Activated CD4-positive, alpha-beta memory T cell treated with anti-CD3 and anti-CD28 coated beads, Interleukin-2, amount 10 ng/mL, durations not matched to agents 7 days and 5 days (primary cell): ENCODE results near the gene CBX5. TPM values are rescaled to one million over a fixed set of nuclear protein-coding genes. Genes with fewer than 3 reads are reported as not detected.
"Not testable (repeated sequence)": the region's sequence is repeated elsewhere in the genome, so short reads cannot be mapped to it uniquely, and the experiment has no call there.

ENCODE experiments used
- CTCF ChIA-PET: fragments of 350-600 bp; sonication (Branson Sonifier 250); formaldehyde crosslinking; loops from one replicate; lab custom pipeline; 2021; ENCODE audit warnings: antibody characterized with exemption, inconsistent platforms; lab: Charles Lee
- POLR2A ChIA-PET: fragments of 350-600 bp; sonication (Branson Sonifier 250); formaldehyde crosslinking; loops from one replicate; lab custom pipeline; 2021; ENCODE audit warnings: antibody characterized with exemption; lab: Charles Lee
- DNase-seq: peaks from one replicate; pipeline ENCODE4 v3.0.0-alpha.2; 2020
- H3K27ac Mint-ChIP-seq: one replicate; pipeline ENCODE4 v1.8.0; 2021; ENCODE audit warnings: mild to moderate bottlenecking, mixed read lengths
- H3K27me3 Mint-ChIP-seq: one replicate; pipeline ENCODE4 v1.8.0; 2021; ENCODE audit warnings: mixed read lengths
- H3K36me3 Mint-ChIP-seq: one replicate; pipeline ENCODE4 v1.8.0; 2021; ENCODE audit warnings: low read depth, mixed read lengths
- H3K4me1 Mint-ChIP-seq: one replicate; pipeline ENCODE4 v1.8.0; 2021; ENCODE audit warnings: mixed read lengths
- H3K4me3 Mint-ChIP-seq: one replicate; pipeline ENCODE4 v1.8.0; 2021; ENCODE audit warnings: mild to moderate bottlenecking, mixed read lengths
- H3K9me3 Mint-ChIP-seq: one replicate; pipeline ENCODE4 v1.8.0; 2021; ENCODE audit warnings: mixed read lengths
- total RNA-seq, 2 experiments: library from RNA; stranded (reverse); gene quantifications; one replicate each; pipeline ENCODE4 v1.2.3, GENCODE V29; 2021

CBX5 gene
- total RNA-seq: 100 to 1,000 TPM; 103 to 106 TPM

GRCh38 chr12:54279632-54280467 is at the start of gene CBX5:
Gene CBX5 (minus strand): TSS chr12:54280122. CDS start chr12:54257650, 22,472 bp downstream.
- Mint-ChIP-seq H3K27ac (no peak within 1 kb of the TSS), H3K4me1 (peaks cover 61% of the 10 kb centered on the region), H3K36me3 (peaks cover 10% of the 10 kb centered on the region), H3K27me3 (no peaks in the 10 kb centered on the region), H3K4me3 (no peak within 1 kb of the TSS), H3K9me3 (no peaks in the 10 kb centered on the region)
- ChIA-PET POLR2A (interaction anchor here (0.5 to 5.6 kb wide), 38 partner anchors 8 to 935 kb away, joined by 3 to 63 read pairs (median 5); partner anchors contain the start of genes COPZ1, HOXC9, ITGA5 and NCKAP1L), CTCF (interaction anchor here (0.5 to 2.9 kb wide), 11 partner anchors 14 to 602 kb away, joined by 3 to 19 read pairs (median 8); partner anchors contain the start of gene COPZ1)
- DNase-seq: peak; percentile 100

- no peaks in the 10 kb centered on the region for H3K9me3 Mint-ChIP-seq
- no peaks in the 10 kb centered on the region for H3K27me3 Mint-ChIP-seq
- no peak for DNase-seq
- peak overlapping the region; percentile 55 for H3K27ac Mint-ChIP-seq
- ChIA-PET CTCF (interaction anchor here (0.8 to 5.1 kb wide), 6 partner anchors 7 to 71 kb away, joined by 3 to 105 read pairs (median 6); no protein-coding TSS in a partner anchor), POLR2A (interaction anchor here (0.7 to 2.5 kb wide), 4 partner anchors 30 to 51 kb away, joined by 3 to 7 read pairs (median 4); no protein-coding TSS in a partner anchor)
- peaks cover 71% of the 10 kb centered on the region for H3K4me1 Mint-ChIP-seq
- peaks cover 17% of the 10 kb centered on the region for H3K36me3 Mint-ChIP-seq
- no peak overlapping the region for H3K4me3 Mint-ChIP-seq
Measured at GRCh38 chr12:54328595-54329337, 48.8 kb upstream of the CBX5 start.

DNA sequence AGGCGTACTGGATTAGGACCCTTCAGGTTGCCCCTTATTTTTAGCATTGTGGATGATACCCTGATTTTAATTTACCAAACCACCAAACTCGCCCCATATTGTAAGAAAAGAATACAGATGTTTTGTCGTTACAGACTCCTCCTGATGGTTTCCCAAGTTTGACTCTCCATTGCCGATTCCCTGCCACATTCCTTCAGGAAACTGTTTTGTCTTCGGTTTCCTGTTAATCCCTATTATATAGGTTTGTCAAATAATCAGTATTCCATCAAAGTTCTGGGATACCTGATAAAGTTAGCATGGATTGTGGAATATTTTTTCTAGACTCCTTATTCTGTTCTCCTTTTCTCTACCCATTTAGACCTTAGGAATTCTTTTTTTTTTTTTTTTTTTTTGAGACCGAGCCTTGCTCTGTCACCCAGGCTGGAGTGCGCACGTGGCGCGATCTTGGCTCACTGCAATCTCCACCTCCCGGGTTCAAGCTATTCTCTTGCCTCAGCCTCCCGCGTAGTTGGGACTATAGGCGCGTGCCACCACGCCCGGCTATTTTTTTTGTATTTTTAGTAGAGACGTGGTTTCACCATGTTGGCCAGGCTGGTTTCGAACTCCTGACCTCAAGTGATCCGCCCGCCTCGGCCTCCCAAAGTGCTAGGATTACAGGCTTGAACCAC is 45.7 kb upstream of the CBX5 start:
- ChIA-PET POLR2A (interaction anchor here (0.8 to 2.7 kb wide), 14 partner anchors 8 to 108 kb away, joined by 3 to 28 read pairs (median 6); partner anchors contain the start of genes CBX5 and HNRNPA1), CTCF (interaction anchor here (0.6 to 5.3 kb wide), 49 partner anchors 10 to 1648 kb away, joined by 3 to 105 read pairs (median 4); partner anchors contain the start of genes CBX5, HNRNPA1, NCKAP1L and NFE2)
- Mint-ChIP-seq H3K36me3 (peaks cover 17% of the 10 kb centered on the region), H3K4me1 (peaks cover 52% of the 10 kb centered on the region), H3K27ac (peak overlapping the region; percentile 91), H3K4me3 (peak overlapping the region; percentile 92)
- H3K9me3 Mint-ChIP-seq, H3K27me3 Mint-ChIP-seq, DNase-seq: not testable (repeated sequence)

DNA sequence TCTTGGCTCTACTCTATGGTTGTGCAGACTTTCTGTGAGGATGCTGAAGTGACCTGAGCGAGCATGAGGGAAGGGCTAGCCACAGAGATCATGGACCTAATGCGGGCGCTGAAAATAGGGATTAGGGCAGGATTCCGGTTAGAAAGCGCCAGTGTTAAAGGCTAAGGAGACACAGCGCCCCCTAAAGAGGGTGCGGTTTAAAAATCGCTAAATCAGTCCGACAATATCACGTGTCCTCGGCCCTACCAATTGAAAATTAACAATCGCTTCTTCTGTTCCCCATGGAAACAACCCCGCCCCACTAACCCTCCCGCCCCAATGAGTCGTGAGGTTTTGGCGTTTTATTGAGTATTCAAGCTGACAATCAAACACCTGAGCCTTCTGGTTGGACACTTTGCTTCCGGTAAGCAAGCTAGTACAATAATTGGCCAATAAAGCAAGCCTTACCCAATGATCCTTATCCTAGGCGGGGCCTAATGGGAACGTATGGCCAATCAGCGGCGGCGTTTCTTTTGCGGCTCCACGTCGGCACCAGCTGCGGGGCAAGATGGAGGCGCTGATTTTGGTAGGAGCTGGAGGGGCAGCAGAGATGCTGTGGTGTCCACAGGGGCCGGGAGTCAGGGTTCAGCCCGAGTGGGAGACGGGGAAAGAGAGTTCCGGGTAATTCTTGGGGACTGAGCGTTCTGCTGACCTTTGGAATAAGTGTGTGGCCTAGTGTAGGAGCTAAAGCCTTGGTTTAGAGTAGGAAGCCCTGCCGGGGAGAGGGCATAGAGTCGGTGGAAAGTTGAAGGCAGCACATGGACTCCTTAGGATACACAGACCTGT is 44.9 kb upstream of the CBX5 start, which contains the start of gene COPZ1:
Gene COPZ1, plus strand, starts transcription at position 515 of the 825 bp plus-strand sequence. Its CDS starts 33 bp downstream, at position 548.
- Mint-ChIP-seq H3K9me3 (no peaks in the 10 kb centered on the region), H3K4me3 (peak within 1 kb of the TSS; percentile 92), H3K4me1 (peaks cover 45% of the 10 kb centered on the region), H3K27ac (peak within 1 kb of the TSS; percentile 91), H3K27me3 (no peaks in the 10 kb centered on the region), H3K36me3 (peaks cover 15% of the 10 kb centered on the region)
- ChIA-PET POLR2A (interaction anchor here (0.8 to 2.7 kb wide), 15 partner anchors 9 to 108 kb away, joined by 3 to 28 read pairs (median 4); partner anchors contain the start of genes CBX5 and HNRNPA1), CTCF (interaction anchor here (0.6 to 5.3 kb wide), 51 partner anchors 11 to 1649 kb away, joined by 3 to 105 read pairs (median 4); partner anchors contain the start of genes CBX5, HNRNPA1, NCKAP1L and NFE2)
- peak; percentile 96 for DNase-seq

DNA sequence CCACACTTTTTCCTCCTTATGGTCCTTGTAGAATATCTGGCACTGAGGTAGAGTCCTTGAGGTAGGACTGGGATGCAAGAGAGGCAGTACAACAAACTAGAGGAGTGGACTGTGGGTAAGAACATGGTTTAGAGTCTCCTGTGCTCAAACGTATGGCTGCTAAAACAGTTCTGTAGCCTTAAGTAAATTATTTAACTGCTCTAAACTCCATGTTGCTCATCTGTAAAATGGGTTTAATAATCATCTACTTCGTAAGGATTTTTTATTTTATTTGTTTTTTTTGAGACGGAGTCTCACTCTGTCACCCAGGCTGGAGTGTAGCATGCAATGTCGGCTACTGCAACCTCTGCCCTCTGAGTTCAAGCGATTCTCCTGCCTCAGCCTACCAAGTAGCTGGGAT is 41.4 kb upstream of the CBX5 start:
- H3K4me3 Mint-ChIP-seq: no peak overlapping the region
- peaks cover 16% of the 10 kb centered on the region for H3K4me1 Mint-ChIP-seq
- peaks cover 3% of the 10 kb centered on the region for H3K27me3 Mint-ChIP-seq
- ChIA-PET POLR2A (no interaction called here), CTCF (interaction anchor here (0.6 to 5.3 kb wide), 7 partner anchors 12 to 70 kb away, joined by 3 to 72 read pairs (median 4); no protein-coding TSS in a partner anchor)
- H3K9me3 Mint-ChIP-seq: no peaks in the 10 kb centered on the region
- no peak overlapping the region for H3K27ac Mint-ChIP-seq
- no peak for DNase-seq
- peaks cover 6% of the 10 kb centered on the region for H3K36me3 Mint-ChIP-seq

- peaks cover 10% of the 10 kb centered on the region for H3K27me3 Mint-ChIP-seq
- POLR2A ChIA-PET, H3K9me3 Mint-ChIP-seq, DNase-seq, H3K4me3 Mint-ChIP-seq, H3K4me1 Mint-ChIP-seq, H3K36me3 Mint-ChIP-seq, H3K27ac Mint-ChIP-seq: not testable (repeated sequence)
- CTCF ChIA-PET: interaction anchor here (0.6 to 1.1 kb wide), 3 partner anchors 13 to 93 kb away, joined by 3 read pairs; partner anchors contain the start of gene COPZ1
Measured at GRCh38 chr12:54312309-54312708, 32.4 kb upstream of the CBX5 start.

- POLR2A ChIA-PET: no interaction called here
- peaks cover 15% of the 10 kb centered on the region for H3K4me1 Mint-ChIP-seq
- H3K27me3 Mint-ChIP-seq: peaks cover 10% of the 10 kb centered on the region
- H3K9me3 Mint-ChIP-seq: no peaks in the 10 kb centered on the region
- H3K4me3 Mint-ChIP-seq: no peak overlapping the region
- CTCF ChIA-PET: interaction anchor here (0.7 to 6.9 kb wide), 5 partner anchors 14 to 1604 kb away, joined by 3 to 49 read pairs (median 4); partner anchors contain the start of genes CBX5 and COPZ1
- no peaks in the 10 kb centered on the region for H3K36me3 Mint-ChIP-seq
- no peak overlapping the region for H3K27ac Mint-ChIP-seq
- no peak for DNase-seq
Measured at GRCh38 chr12:54311051-54311450, 31.1 kb upstream of the CBX5 start.

GRCh38 chr12:54306925-54307741 is 27.2 kb upstream of the CBX5 start:
- Mint-ChIP-seq H3K27me3 (peaks cover 30% of the 10 kb centered on the region), H3K36me3 (no peaks in the 10 kb centered on the region), H3K4me3 (no peak overlapping the region), H3K27ac (peak overlapping the region; percentile 29), H3K9me3 (no peaks in the 10 kb centered on the region), H3K4me1 (peaks cover 33% of the 10 kb centered on the region)
- peak; percentile 56 for DNase-seq
- CTCF ChIA-PET: interaction anchor here (0.7 to 6.9 kb wide), 11 partner anchors 13 to 1244 kb away, joined by 3 to 49 read pairs (median 5); partner anchors contain the start of gene COPZ1
- POLR2A ChIA-PET: interaction anchor here (1.1 to 2.6 kb wide), 5 partner anchors 17 to 27 kb away, joined by 3 to 12 read pairs (median 6); partner anchors contain the start of gene CBX5

GRCh38 chr12:54304187-54304810 is 24.4 kb upstream of the CBX5 start:
- peak; percentile 43 for DNase-seq
- Mint-ChIP-seq H3K4me3 (no peak overlapping the region), H3K27ac (no peak overlapping the region), H3K27me3 (peaks cover 53% of the 10 kb centered on the region), H3K9me3 (no peaks in the 10 kb centered on the region), H3K4me1 (peaks cover 41% of the 10 kb centered on the region), H3K36me3 (no peaks in the 10 kb centered on the region)
- ChIA-PET POLR2A (interaction anchor here (0.6 kb wide), 1 partner anchor 24 kb away, joined by 3 read pairs; the partner anchor contains the start of gene HNRNPA1), CTCF (interaction anchor here (0.7 to 6.9 kb wide), 2 partner anchors 11 to 20 kb away, joined by 3 to 49 read pairs; partner anchors contain the start of gene COPZ1)

DNA sequence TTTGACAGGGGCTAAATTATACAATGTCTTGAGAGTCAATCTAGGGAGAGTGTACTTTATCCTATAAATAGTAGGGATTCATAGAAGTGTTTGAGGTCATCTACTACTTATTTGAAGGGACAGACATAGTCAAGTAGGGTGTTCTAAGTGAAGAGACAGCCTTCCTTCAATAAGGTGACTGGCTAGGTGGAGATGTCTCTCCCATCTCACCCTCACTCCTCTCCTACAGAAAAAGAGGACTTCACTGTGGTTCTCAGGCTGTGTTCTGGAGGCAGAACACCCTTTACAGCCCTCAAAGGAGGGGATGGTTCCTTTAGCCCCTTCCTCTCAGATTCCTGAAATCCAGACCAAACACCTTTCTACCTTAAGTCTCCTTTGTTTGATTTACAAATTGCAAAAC is 23.7 kb upstream of the CBX5 start:
- CTCF ChIA-PET: no interaction called here
- POLR2A ChIA-PET: no interaction called here

More for the DNA sequence above, 23.7 kb upstream of the CBX5 start:
- Mint-ChIP-seq H3K27me3 (peaks cover 59% of the 10 kb centered on the region), H3K27ac (no peak overlapping the region), H3K9me3 (no peaks in the 10 kb centered on the region), H3K4me1 (peaks cover 41% of the 10 kb centered on the region), H3K4me3 (no peak overlapping the region), H3K36me3 (no peaks in the 10 kb centered on the region)
- DNase-seq: no peak
